Kidney epithelial cell (primary cell): Measurements from ENCODE around the gene IGFALS. TPM values are rescaled to one million over a fixed set of nuclear protein-coding genes. Genes with fewer than 3 reads are reported as not detected.

Source experiments
- DNase-seq: peaks from one replicate; pipeline ENCODE4 v3.0.0-alpha.2; 2010; ENCODE audit warnings: low read depth
- H3K27me3 ChIP-seq: 2 replicates; pipeline ENCODE4 v1.6.0; 2011; ENCODE audit warnings: low read length; ENCODE audit not compliant: control insufficient read depth, insufficient read depth
- H3K36me3 ChIP-seq: 2 replicates; pipeline ENCODE4 v1.5.1; 2011; ENCODE audit warnings: low read length; ENCODE audit not compliant: control insufficient read depth, insufficient read depth
- H3K4me3 ChIP-seq: 2 replicates; pipeline ENCODE4 v1.5.1; 2011; ENCODE audit warnings: low read depth, mild to moderate bottlenecking, control low read depth, low read length
- CTCF ChIP-seq: IDR thresholded peaks from 2 replicates; pipeline ENCODE4 v1.5.1; 2011; ENCODE audit warnings: mild to moderate bottlenecking, moderate library complexity, low read length, control low read depth, inconsistent platforms; ENCODE audit not compliant: insufficient read depth, poor library complexity, severe bottlenecking
- total RNA-seq: library from RNA; depleted of rRNA; stranded (reverse); fragments of >200 nt; gene quantifications from 2 replicates; pipeline ENCODE4 v1.2.3, GENCODE V29; 2015

IGFALS gene
- total RNA-seq, 1 donor from 2014 or later = not detected

GRCh38 chr16:1762196-1762878 is 31.2 kb downstream of the IGFALS start:
- no peak for DNase-seq
- Histone ChIP-seq H3K36me3 (no peaks in the 10 kb centered on the region), H3K4me3 (no peak overlapping the region), H3K27me3 (no peaks in the 10 kb centered on the region)
- no peak for TF ChIP-seq CTCF

GRCh38 chr16:1761751-1762150 is 31.8 kb downstream of the IGFALS start:
- Histone ChIP-seq H3K36me3 (no peaks in the 10 kb centered on the region), H3K4me3 (no peak overlapping the region), H3K27me3 (no peaks in the 10 kb centered on the region)
- no peak for TF ChIP-seq CTCF
- no peak for DNase-seq

- DNase-seq = no peak
- Histone ChIP-seq H3K4me3 (no peak overlapping the region), H3K27me3 (no peaks in the 10 kb centered on the region), H3K36me3 (no peaks in the 10 kb centered on the region)
- no peak for TF ChIP-seq CTCF
Measured at GRCh38 chr16:1760911-1761310, 32.6 kb downstream of the IGFALS start.

- H3K36me3 ChIP-seq = peaks cover 2% of the 10 kb centered on the region
Measured at GRCh38 chr16:1759511-1759910, 34.0 kb downstream of the IGFALS start.

GRCh38 chr16:1758923-1759322 is 34.6 kb downstream of the IGFALS start:
- TF ChIP-seq CTCF = no peak
- H3K27me3 ChIP-seq = no peaks in the 10 kb centered on the region
- DNase-seq = no peak
- peaks cover 2% of the 10 kb centered on the region for H3K36me3 ChIP-seq
- no peak overlapping the region for H3K4me3 ChIP-seq

More at GRCh38 chr16:1759511-1759910, 34.0 kb downstream of the IGFALS start:
- H3K4me3 ChIP-seq = no peak overlapping the region
- no peak for TF ChIP-seq CTCF
- H3K27me3 ChIP-seq = no peaks in the 10 kb centered on the region
- DNase-seq = no peak

GRCh38 chr16:1757714-1758461 is 35.6 kb downstream of the IGFALS start:
- no peak for TF ChIP-seq CTCF
- Histone ChIP-seq H3K27me3 (no peaks in the 10 kb centered on the region), H3K4me3 (no peak overlapping the region), H3K36me3 (peaks cover 2% of the 10 kb centered on the region)
- no peak for DNase-seq
